ENCODE measurements around the gene ROCK2. TPM values are rescaled to one million over a fixed set of nuclear protein-coding genes. Genes with fewer than 3 reads are reported as not detected.
"Not testable (repeated sequence)": the region's sequence is repeated elsewhere in the genome, so short reads cannot be mapped to it uniquely, and the experiment has no call there.

The ROCK2 gene
- total RNA-seq, 2 donors from 2014 or later: 13.7 to 22.4 TPM

- no peak for ATAC-seq (replicated peaks)
Observed at GRCh38 chr2:11241412-11242203, 102.8 kb downstream of the ROCK2 start.

GRCh38 chr2:11239666-11240462 is 104.6 kb downstream of the ROCK2 start:
- Mint-ChIP-seq H3K4me3 (no peak overlapping the region), H3K36me3 (ENCODE audit: low read depth) (peaks cover 12% of the 10 kb centered on the region), H3K4me1 (peaks cover 7% of the 10 kb centered on the region), H3K27me3 (no peaks in the 10 kb centered on the region), H3K9me3 (no peaks in the 10 kb centered on the region), H3K27ac (no peak overlapping the region)
- no peak for ATAC-seq (replicated peaks)

More at GRCh38 chr2:11241412-11242203, 102.8 kb downstream of the ROCK2 start:
- H3K36me3 Mint-ChIP-seq (ENCODE audit: low read depth): peaks cover 15% of the 10 kb centered on the region
- no peak overlapping the region for H3K27ac Mint-ChIP-seq
- H3K4me3 Mint-ChIP-seq: no peak overlapping the region
- no peaks in the 10 kb centered on the region for H3K9me3 Mint-ChIP-seq
- H3K27me3 Mint-ChIP-seq: no peaks in the 10 kb centered on the region
- peaks cover 7% of the 10 kb centered on the region for H3K4me1 Mint-ChIP-seq

DNA sequence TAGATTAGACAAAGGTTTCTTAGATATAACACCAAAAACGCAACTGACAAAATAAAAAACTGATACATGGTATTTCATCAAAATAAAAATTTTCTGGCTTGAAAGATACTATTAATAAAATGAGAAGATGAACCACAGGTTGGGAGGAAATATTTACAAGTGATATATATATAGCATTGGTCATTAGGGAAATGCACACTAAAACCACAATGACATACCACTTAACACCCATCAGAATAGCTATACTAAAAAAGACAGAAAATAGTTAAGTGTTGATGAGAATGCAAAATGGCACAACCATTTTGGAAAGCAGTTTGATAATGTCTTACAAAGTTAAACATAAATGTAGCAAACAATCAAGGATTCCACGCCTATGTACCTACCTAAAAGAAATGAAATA is 105.3 kb downstream of the ROCK2 start:
- Mint-ChIP-seq H3K27ac (no peak overlapping the region), H3K36me3 (ENCODE audit: low read depth) (peaks cover 12% of the 10 kb centered on the region), H3K27me3 (no peaks in the 10 kb centered on the region), H3K4me1 (peaks cover 7% of the 10 kb centered on the region), H3K9me3 (no peaks in the 10 kb centered on the region), H3K4me3 (no peak overlapping the region)
- no peak for ATAC-seq (replicated peaks)

- Mint-ChIP-seq H3K4me1 (peaks cover 7% of the 10 kb centered on the region), H3K4me3 (no peak overlapping the region), H3K27me3 (no peaks in the 10 kb centered on the region), H3K27ac (no peak overlapping the region), H3K36me3 (ENCODE audit: low read depth) (peaks cover 4% of the 10 kb centered on the region), H3K9me3 (no peaks in the 10 kb centered on the region)
- ATAC-seq (replicated peaks): peak; percentile 70
Observed at GRCh38 chr2:11237122-11237521, 107.3 kb downstream of the ROCK2 start.

DNA sequence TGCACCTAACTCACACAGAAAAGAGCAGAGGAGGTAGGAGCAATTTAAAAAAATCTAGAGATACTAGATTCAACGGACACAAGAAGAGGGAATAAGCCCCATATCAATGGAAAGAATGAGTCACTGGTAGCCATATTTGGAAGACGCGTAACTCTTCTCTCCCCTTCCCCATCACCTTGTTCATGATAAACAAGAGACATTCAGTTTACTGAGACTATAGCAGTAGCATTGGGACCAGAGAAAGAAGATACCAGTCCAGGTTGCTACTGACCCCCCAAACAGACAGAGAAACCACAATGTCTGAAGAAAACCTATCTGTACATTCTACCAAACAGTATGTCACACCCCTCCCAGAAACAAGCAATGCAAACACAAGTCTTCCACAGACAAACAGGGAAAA is 108.1 kb downstream of the ROCK2 start:
- Mint-ChIP-seq H3K9me3 (no peaks in the 10 kb centered on the region), H3K27me3 (no peaks in the 10 kb centered on the region), H3K4me1 (peaks cover 7% of the 10 kb centered on the region), H3K27ac (peak overlapping the region; percentile 4), H3K4me3 (no peak overlapping the region), H3K36me3 (ENCODE audit: low read depth) (peaks cover 4% of the 10 kb centered on the region)
- ATAC-seq (replicated peaks): no peak

- Mint-ChIP-seq H3K4me1 (peaks cover 7% of the 10 kb centered on the region), H3K27ac (no peak overlapping the region), H3K36me3 (ENCODE audit: low read depth) (peaks cover 4% of the 10 kb centered on the region), H3K9me3 (no peaks in the 10 kb centered on the region), H3K4me3 (no peak overlapping the region), H3K27me3 (no peaks in the 10 kb centered on the region)
- ATAC-seq (replicated peaks): no peak
Observed at GRCh38 chr2:11235583-11235982, 108.9 kb downstream of the ROCK2 start.

DNA sequence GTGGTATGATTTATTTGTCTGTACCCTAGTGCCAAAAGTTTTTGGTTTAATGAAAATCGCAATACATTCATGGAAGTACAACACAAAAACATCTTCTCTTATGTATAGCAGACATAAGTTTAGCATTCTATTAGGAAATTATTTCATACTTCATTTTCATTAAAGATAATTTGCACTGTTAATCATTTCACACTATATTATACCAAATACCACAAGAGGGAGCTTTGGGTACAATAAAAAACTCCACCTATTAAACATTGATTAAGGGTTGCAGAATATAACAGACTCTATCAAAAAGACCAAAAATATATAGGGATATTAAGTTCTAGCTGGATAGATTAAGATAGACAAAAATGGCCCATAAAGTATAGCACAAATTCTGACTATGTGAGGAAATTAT is 110.1 kb downstream of the ROCK2 start:
- Mint-ChIP-seq H3K27ac (no peak overlapping the region), H3K4me3 (no peak overlapping the region), H3K9me3 (no peaks in the 10 kb centered on the region), H3K27me3 (no peaks in the 10 kb centered on the region), H3K36me3 (ENCODE audit: low read depth) (peaks cover 4% of the 10 kb centered on the region), H3K4me1 (peaks cover 7% of the 10 kb centered on the region)
- no peak for ATAC-seq (replicated peaks)

- not testable (repeated sequence) for H3K27ac Mint-ChIP-seq; H3K27me3 Mint-ChIP-seq; H3K9me3 Mint-ChIP-seq; H3K4me1 Mint-ChIP-seq; ATAC-seq (replicated peaks); H3K4me3 Mint-ChIP-seq
- peaks cover 12% of the 10 kb centered on the region for H3K36me3 Mint-ChIP-seq (ENCODE audit: low read depth)
Observed at GRCh38 chr2:11231193-11231592, 113.2 kb downstream of the ROCK2 start.

- Mint-ChIP-seq H3K4me3 (no peak overlapping the region), H3K9me3 (no peaks in the 10 kb centered on the region), H3K36me3 (ENCODE audit: low read depth) (peaks cover 22% of the 10 kb centered on the region), H3K4me1 (no peaks in the 10 kb centered on the region), H3K27ac (no peak overlapping the region), H3K27me3 (no peaks in the 10 kb centered on the region)
- no peak for ATAC-seq (replicated peaks)
Observed at GRCh38 chr2:11228692-11229091, 115.7 kb downstream of the ROCK2 start.

DNA sequence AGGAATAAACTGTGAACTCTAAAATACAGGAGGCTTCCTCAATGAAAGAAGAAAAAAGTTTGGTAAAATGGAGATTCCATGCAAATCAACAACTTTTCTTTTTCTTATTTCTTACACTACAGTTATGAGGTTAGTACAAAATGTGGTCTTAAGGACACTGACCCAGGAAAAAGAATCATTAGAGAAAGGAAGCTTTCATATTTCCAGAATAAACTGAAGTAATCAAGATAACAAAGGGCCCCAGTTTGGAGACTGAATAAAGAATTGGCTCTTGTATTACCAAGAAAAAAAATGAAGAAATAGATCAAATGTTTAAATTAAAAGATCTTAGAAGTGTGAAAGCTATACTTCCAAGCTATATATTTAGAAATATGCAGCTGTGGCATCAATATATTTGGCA is 116.8 kb downstream of the ROCK2 start:
- H3K9me3 Mint-ChIP-seq: no peaks in the 10 kb centered on the region

DNA sequence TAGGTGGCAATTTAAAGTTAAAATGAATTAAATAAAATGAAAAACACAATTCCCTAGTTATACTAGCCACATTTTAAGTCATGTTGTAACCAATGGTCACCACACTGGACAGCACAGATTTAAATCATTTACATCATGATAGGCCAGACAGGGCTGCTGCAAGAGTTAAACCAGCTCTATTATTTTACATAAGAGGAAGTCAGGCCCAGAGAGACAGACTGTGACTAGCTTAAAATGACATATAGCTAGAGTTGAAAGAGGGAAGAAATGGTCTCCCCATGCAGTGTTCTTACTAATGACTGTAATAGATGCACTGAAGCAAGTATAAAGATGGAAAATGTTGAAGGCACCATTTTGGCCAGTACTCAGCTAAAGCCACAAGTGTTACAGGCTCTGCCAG is 119.5 kb downstream of the ROCK2 start:
- ATAC-seq (replicated peaks): no peak
- Mint-ChIP-seq H3K36me3 (ENCODE audit: low read depth) (peaks cover 45% of the 10 kb centered on the region), H3K4me1 (no peaks in the 10 kb centered on the region), H3K27ac (no peak overlapping the region), H3K9me3 (no peaks in the 10 kb centered on the region), H3K27me3 (no peaks in the 10 kb centered on the region), H3K4me3 (no peak overlapping the region)

More for the DNA sequence above, 116.8 kb downstream of the ROCK2 start:
- Mint-ChIP-seq H3K4me1 (no peaks in the 10 kb centered on the region), H3K27ac (no peak overlapping the region), H3K27me3 (no peaks in the 10 kb centered on the region), H3K36me3 (ENCODE audit: low read depth) (peaks cover 33% of the 10 kb centered on the region), H3K4me3 (no peak overlapping the region)
- no peak for ATAC-seq (replicated peaks)

GRCh38 chr2:11222845-11223244 is 121.6 kb downstream of the ROCK2 start:
- no peaks in the 10 kb centered on the region for H3K4me1 Mint-ChIP-seq
- no peak for ATAC-seq (replicated peaks)
- peaks cover 59% of the 10 kb centered on the region for H3K36me3 Mint-ChIP-seq (ENCODE audit: low read depth)
- H3K4me3 Mint-ChIP-seq: no peak overlapping the region
- H3K9me3 Mint-ChIP-seq: no peaks in the 10 kb centered on the region
- H3K27me3 Mint-ChIP-seq: no peaks in the 10 kb centered on the region
- no peak overlapping the region for H3K27ac Mint-ChIP-seq

GRCh38 chr2:11220445-11220844 is 124.0 kb downstream of the ROCK2 start:
- ATAC-seq (replicated peaks): no peak
- no peaks in the 10 kb centered on the region for H3K9me3 Mint-ChIP-seq
- H3K4me3 Mint-ChIP-seq: no peak overlapping the region
- no peaks in the 10 kb centered on the region for H3K27me3 Mint-ChIP-seq
- H3K4me1 Mint-ChIP-seq: no peaks in the 10 kb centered on the region
- peaks cover 76% of the 10 kb centered on the region for H3K36me3 Mint-ChIP-seq (ENCODE audit: low read depth)
- no peak overlapping the region for H3K27ac Mint-ChIP-seq

DNA sequence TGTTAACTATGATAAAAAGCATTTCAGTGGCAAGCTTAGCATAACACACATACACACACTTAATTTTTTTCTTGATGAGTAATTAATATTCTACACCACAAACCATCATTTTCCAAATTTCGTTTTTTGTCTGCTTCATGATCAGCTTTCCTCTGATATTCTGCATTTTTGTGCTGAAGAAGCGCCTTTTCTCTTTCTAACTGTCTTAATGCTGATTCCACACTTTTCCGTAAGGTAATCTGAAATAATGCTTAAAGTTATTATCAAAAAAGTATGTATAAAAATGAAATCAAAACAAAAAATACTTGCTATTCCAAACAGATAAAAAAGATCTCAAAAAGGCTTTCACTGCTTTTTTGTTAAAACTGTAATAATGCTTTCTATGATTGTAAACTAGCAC is 129.0 kb downstream of the ROCK2 start:
- no peak overlapping the region for H3K27ac Mint-ChIP-seq
- H3K36me3 Mint-ChIP-seq (ENCODE audit: low read depth): peaks cover 93% of the 10 kb centered on the region
- no peak for ATAC-seq (replicated peaks)
- H3K4me3 Mint-ChIP-seq: no peak overlapping the region
- no peaks in the 10 kb centered on the region for H3K4me1 Mint-ChIP-seq
- no peaks in the 10 kb centered on the region for H3K27me3 Mint-ChIP-seq
- no peaks in the 10 kb centered on the region for H3K9me3 Mint-ChIP-seq

GRCh38 chr2:11214770-11215169 is 129.7 kb downstream of the ROCK2 start:
- Mint-ChIP-seq H3K36me3 (ENCODE audit: low read depth) (peaks cover 89% of the 10 kb centered on the region), H3K27ac (no peak overlapping the region), H3K9me3 (no peaks in the 10 kb centered on the region), H3K4me3 (no peak overlapping the region), H3K4me1 (no peaks in the 10 kb centered on the region), H3K27me3 (no peaks in the 10 kb centered on the region)
- no peak for ATAC-seq (replicated peaks)

Data from activated T-helper 17 cell treated with anti-CD3 and anti-CD28 coated beads, Interleukin-2, amount 50 U/mL, for 72 hours (primary cell).